ENCODE results near the gene PNLIP.

Gene PNLIP

DNA sequence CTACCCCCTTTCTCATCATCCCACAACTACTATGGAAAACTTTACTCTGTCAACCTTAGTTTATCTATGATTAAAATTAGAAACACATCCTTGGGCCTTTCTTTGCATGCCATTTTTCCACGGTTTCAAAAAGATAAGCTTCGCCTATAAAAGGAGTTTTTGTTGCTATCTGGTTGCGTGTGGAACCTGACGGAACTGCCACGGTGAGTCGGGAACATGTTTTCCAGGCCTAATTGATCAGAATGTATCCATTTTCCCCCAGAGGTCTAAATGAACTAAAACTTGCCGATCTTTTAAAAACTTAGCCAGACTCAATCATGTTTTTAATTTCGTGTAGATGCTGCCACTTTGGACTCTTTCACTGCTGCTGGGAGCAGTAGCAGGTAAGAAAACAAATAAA, at the start of gene PNLIP:
PNLIP (plus strand) TSS at position 176 of the 400 bp plus-strand sequence; CDS start at position 338, 162 bp downstream.
- Mint-ChIP-seq H3K4me1 (no peaks in the 10 kb centered on the region), H3K27ac (no peak within 1 kb of the TSS), H3K36me3 (no peaks in the 10 kb centered on the region), H3K9me3 (peaks cover 4% of the 10 kb centered on the region), H3K4me3 (no peak within 1 kb of the TSS)
- DNase-seq (ENCODE audit: low spot score in 2 of 2) (no peak), ATAC-seq (no peak)

DNA sequence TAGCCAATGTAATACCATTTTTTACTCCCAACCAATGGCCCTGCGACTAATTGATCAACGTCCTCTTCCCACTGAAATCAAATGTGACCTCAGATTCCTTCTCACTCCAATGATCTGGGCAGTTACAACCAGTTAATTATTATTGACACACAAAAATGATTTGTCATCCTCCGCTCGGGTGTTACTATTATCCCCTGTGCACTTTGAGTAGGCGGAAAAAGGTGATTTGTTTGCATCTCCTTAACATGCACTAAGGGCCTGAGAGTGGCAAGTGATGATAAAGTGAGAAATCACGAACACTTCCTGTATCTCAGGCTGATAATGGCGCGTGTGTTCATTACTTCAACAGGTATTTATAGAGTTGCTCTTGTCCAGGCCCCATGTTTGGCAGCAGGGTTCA, 40.9 kb upstream of the PNLIP start:
- Mint-ChIP-seq H3K4me1 (no peaks in the 10 kb centered on the region), H3K27ac (no peak overlapping the region), H3K4me3 (no peak overlapping the region), H3K9me3 (peaks cover 5% of the 10 kb centered on the region), H3K36me3 (no peaks in the 10 kb centered on the region)
- DNase-seq (ENCODE audit: low spot score in 2 of 2) (no peak), ATAC-seq (no peak)

DNA sequence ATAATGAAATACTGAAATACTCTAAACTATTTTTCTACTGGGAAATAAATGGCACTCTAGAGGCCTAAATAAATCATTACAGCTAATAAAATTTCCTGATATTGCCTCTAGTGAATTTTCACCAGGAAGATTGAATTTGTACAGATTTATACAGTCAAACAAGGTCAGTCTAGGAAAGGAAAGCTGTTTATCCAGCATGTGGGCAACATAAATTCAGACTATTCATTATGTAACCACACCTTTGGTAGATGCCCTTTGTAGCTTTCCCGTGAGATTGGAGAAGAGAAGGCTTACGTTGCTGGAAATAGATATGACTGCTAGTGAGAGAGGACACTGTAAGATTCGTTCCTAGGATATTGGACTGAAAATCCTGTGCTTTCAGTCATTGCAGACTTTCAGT, 35.2 kb upstream of the PNLIP start:
- Mint-ChIP-seq H3K9me3 (peaks cover 5% of the 10 kb centered on the region), H3K4me1 (no peaks in the 10 kb centered on the region), H3K27ac (no peak overlapping the region), H3K36me3 (no peaks in the 10 kb centered on the region), H3K4me3 (no peak overlapping the region)
- no peak for ATAC-seq
- no peak for DNase-seq (ENCODE audit: low spot score in 2 of 2)

DNA sequence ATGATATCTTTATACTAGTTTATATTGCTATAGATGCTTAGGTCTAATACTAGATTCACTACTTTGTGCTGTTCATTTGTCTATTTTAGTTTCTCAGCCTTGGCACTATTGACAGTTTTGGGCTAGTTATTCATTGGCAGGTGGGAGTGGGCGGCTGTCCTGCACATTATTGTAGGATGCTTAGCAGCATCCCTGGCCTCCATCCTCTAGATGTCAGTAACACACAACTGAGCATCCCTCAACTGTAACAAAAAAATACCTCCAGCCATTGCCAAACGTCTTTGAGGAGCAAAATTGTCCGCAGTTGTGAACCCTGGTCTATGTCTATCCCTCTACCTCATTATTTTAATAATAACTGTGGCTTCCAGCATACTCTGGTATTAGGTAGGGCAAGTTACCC, 34.4 kb upstream of the PNLIP start:
- no peak for ATAC-seq
- no peak for DNase-seq (ENCODE audit: low spot score in 2 of 2)
- Mint-ChIP-seq H3K36me3 (no peaks in the 10 kb centered on the region), H3K27ac (no peak overlapping the region), H3K4me1 (no peaks in the 10 kb centered on the region), H3K4me3 (no peak overlapping the region), H3K9me3 (peaks cover 5% of the 10 kb centered on the region)

DNA sequence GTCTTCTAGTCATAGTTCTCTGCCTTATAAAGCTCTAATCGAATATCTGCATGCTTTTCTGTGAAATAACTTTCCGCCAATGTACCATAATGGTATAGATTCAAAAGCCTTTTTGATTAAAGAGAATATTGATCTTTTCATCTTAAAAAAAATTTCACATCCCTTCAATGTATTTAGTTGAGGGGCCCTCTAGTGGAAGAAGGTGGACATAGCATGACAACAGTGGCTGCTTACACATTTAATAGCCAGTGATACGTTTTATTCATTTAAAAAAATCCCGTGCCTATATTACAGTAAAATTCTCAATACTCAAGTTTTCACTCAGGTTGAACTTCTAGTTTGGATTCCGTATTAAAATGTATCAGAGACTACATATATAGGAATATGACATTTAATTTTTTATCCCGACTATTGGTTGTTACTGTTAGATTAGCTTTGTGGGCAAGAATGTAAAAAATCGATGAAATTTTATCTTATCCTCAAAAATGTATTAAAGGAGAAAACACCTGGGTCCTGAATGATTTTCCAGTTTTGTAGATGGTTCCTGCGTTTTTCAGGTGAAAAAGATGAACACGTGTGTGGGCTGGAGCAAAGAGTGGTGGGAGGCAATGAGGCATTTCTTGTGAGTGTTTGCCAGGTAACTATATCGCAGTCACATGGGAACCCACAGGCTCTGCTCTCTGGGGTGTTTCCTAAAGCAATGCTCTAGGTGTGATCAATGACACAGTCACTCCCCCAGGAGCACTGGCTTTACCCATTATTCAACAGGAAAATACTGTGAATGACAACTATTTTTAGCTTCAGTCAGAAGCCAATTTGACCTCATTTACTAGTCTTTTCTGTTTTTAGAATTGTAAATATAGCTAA, 24.1 kb upstream of the PNLIP start:
- DNase-seq (ENCODE audit: low spot score in 2 of 2) = no peak
- no peaks in the 10 kb centered on the region for H3K9me3 Mint-ChIP-seq
- H3K27ac Mint-ChIP-seq = no peak overlapping the region
- no peak overlapping the region for H3K4me3 Mint-ChIP-seq
- ATAC-seq = no peak
- H3K36me3 Mint-ChIP-seq = no peaks in the 10 kb centered on the region
- no peaks in the 10 kb centered on the region for H3K4me1 Mint-ChIP-seq

DNA sequence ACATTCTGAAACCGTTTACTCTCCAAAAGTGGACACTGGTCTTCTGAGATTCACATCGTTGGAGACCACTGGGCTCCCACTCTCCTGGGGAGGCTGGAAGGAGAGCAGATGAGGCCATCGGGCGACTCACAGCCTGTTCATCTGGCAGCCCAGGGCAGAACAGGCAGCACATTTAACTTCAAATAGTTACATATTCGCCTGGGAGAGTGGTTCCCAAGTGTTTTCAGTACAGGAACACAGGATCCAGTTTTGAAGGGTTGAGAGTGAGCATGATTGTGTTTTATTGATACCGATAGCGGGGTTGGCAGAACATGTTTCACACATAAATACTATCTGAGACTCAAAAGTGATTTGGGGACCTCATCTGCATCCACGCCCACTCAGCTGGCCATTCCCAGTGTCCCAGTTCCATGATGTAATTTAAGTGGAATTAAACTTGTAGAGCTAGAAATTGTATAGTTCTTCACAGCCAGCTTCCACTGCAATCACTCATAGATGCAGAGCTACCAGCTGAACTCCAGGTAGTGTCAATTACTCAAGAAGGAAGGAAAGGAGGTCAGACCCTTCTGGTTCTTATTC, 22.8 kb upstream of the PNLIP start:
- H3K4me1 Mint-ChIP-seq = no peaks in the 10 kb centered on the region

DNA sequence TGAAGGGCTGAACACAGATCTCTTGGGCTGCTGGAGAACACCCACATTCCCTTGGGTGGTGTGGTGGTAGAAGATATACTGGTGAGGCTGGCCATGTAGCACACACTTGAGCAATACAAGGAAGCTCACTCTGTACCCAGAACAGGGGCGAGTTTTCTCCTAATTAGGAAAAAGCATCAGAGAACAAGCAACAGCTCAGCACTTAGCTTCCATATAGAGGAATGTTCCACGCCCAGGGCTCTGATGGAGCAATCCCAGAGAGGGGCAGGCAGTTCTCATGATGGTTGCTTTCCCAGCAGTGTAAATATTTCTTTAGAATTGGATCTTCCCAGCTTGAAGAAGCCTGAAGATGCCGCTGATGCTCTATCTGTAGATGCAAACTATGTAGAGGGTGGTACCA, 21.0 kb upstream of the PNLIP start:
- no peak for DNase-seq (ENCODE audit: low spot score in 2 of 2)
- no peaks in the 10 kb centered on the region for H3K9me3 Mint-ChIP-seq
- no peaks in the 10 kb centered on the region for H3K36me3 Mint-ChIP-seq
- H3K4me3 Mint-ChIP-seq = no peak overlapping the region
- no peak for ATAC-seq
- no peaks in the 10 kb centered on the region for H3K4me1 Mint-ChIP-seq
- no peak overlapping the region for H3K27ac Mint-ChIP-seq

More for the DNA sequence above, 22.8 kb upstream of the PNLIP start:
- no peak overlapping the region for H3K4me3 Mint-ChIP-seq
- H3K9me3 Mint-ChIP-seq = no peaks in the 10 kb centered on the region
- H3K36me3 Mint-ChIP-seq = no peaks in the 10 kb centered on the region
- ATAC-seq (no peak), DNase-seq (ENCODE audit: low spot score in 2 of 2) (no peak)
- no peak overlapping the region for H3K27ac Mint-ChIP-seq

DNA sequence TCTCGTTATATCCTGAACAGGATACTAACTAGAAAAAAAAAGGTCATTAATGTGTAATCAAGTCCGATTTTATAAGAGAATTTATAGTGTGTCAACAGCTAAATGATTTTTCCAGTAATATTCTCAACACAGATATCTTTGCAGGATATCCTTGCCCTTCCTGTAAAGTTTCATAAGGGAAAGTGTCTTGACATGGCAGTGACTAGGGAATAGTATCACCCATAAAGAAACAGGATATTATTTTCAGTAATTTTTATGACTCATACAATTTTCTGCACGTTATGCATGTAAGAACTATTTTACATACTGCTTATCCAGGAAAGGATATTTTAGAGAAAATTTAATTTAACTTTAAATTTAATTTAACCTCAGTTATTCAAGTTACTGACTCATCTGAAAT, 19.5 kb upstream of the PNLIP start:
- H3K4me3 Mint-ChIP-seq = no peak overlapping the region
- H3K27ac Mint-ChIP-seq = no peak overlapping the region
- H3K36me3 Mint-ChIP-seq = no peaks in the 10 kb centered on the region
- ATAC-seq (no peak), DNase-seq (ENCODE audit: low spot score in 2 of 2) (no peak)
- H3K4me1 Mint-ChIP-seq = no peaks in the 10 kb centered on the region
- H3K9me3 Mint-ChIP-seq = peaks cover 2% of the 10 kb centered on the region

DNA sequence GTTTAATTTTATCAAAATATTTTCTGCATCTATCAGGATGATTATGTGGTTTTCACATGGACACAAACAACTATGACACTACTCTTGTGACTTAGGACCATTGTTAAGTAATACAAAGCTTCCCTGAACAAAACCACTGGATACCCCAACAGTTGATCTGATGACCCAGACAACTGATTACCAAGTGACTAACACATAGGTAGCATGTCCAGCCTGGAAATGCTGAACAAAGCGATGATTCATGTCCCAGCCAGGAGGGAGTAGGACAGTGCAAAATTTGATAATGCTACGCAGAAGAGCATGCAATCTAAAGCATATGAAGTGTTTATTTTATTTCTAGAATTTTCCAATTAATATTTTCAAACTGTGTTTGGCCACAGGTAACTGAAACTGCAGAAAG, 8.9 kb upstream of the PNLIP start:
- Mint-ChIP-seq H3K4me1 (no peaks in the 10 kb centered on the region), H3K9me3 (peaks cover 13% of the 10 kb centered on the region), H3K36me3 (no peaks in the 10 kb centered on the region), H3K27ac (no peak overlapping the region), H3K4me3 (no peak overlapping the region)
- DNase-seq (ENCODE audit: low spot score in 2 of 2) (no peak), ATAC-seq (no peak)

DNA sequence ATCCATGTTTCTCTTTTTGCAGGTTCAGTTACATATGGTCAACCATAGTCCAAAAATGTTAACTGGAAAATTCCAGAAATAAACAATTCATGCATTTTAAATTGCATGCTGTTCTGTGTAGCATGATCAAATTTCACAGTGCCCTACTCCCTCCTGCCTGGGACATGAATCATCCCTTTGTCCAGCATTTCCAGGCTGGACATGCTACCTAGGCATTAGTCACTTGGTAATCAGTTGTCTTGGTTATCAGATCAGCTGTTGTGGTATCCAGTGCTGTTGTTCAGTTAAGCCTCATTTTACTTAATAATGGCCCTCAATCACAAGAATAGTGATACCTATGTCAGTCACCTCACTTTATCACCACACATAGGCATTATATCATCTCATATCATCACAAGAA, 7.3 kb upstream of the PNLIP start:
- ATAC-seq (no peak), DNase-seq (ENCODE audit: low spot score in 2 of 2) (no peak)
- H3K36me3 Mint-ChIP-seq = no peaks in the 10 kb centered on the region
- no peak overlapping the region for H3K27ac Mint-ChIP-seq
- no peaks in the 10 kb centered on the region for H3K4me1 Mint-ChIP-seq
- H3K9me3 Mint-ChIP-seq = peaks cover 9% of the 10 kb centered on the region
- no peak overlapping the region for H3K4me3 Mint-ChIP-seq

DNA sequence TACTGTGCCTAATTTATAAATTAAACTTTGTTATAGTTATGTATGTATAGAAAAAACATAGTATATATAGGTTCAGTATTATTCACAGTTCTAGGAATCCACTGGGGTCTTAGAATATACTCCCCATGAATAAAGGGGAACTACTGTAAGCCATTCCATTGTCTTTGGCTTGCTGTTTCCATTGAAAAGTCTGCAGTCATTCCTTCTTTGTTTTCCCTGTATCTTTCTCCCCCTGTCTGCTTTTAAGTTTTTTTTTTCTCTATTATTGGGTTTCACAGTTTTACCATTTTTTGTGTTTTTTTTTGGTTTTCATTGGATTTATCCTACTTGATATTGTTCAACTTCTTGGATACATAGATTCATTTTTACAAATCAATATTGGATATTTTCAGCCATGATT, 6.7 kb upstream of the PNLIP start:
- ATAC-seq (no peak), DNase-seq (ENCODE audit: low spot score in 2 of 2) (no peak)
- no peaks in the 10 kb centered on the region for H3K36me3 Mint-ChIP-seq
- H3K4me1 Mint-ChIP-seq = no peaks in the 10 kb centered on the region
- H3K4me3 Mint-ChIP-seq = no peak overlapping the region
- peaks cover 9% of the 10 kb centered on the region for H3K9me3 Mint-ChIP-seq
- no peak overlapping the region for H3K27ac Mint-ChIP-seq

DNA sequence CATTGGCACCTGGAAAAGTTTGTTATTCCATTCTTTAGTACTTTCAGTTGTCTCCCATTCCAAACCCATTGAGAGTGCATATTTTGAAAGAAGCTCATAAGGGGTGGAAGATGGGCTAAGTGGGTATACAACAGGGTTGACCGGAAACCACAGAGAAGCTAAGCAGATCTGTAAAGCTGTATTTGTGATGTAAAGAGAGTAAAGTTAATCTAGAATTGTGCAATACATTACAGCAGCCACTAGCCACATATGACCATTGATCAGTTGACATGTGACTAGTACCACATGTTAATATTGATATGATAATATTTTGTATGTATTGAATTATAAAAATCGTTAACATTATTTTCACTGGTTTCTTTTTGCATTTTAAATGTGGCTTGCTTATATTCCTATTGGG, 4.9 kb upstream of the PNLIP start:
- no peaks in the 10 kb centered on the region for H3K36me3 Mint-ChIP-seq
- ATAC-seq = no peak
- no peak for DNase-seq (ENCODE audit: low spot score in 2 of 2)
- H3K27ac Mint-ChIP-seq = no peak overlapping the region
- H3K4me3 Mint-ChIP-seq = no peak overlapping the region
- peaks cover 9% of the 10 kb centered on the region for H3K9me3 Mint-ChIP-seq
- H3K4me1 Mint-ChIP-seq = no peaks in the 10 kb centered on the region

DNA sequence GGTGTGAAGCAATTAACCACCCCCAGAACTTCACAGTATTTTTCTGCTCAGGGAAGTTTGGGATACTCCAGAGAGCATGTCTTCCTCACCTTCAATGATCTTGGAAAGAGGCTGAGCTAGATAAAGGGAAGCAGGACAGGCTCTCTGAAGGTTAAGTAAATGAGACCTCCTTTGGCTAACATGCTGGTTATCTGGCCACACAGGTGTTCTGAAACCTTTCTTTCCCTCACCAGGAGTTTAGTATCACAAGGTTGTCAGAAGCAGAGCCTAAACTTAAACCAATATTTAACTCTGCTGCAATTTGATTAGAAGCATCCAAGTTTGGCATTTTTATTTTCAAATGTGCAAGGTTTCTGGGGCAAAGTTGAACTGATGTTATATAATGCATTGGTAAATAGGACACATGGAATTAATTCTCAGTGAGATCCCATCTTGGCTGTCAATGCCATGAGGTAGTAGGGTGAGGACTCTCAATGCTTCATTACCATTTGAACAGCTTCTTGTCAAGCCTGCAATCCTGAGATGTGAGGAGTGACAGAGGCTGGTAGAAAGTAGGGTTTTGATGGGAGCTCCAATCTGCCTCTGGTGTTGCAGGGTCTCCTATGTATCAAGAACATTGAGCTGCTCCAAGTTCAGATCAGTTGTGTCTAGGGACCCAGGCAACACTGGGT, 3.6 kb upstream of the PNLIP start:
- H3K4me3 Mint-ChIP-seq = no peak overlapping the region
- H3K36me3 Mint-ChIP-seq = no peaks in the 10 kb centered on the region

DNA sequence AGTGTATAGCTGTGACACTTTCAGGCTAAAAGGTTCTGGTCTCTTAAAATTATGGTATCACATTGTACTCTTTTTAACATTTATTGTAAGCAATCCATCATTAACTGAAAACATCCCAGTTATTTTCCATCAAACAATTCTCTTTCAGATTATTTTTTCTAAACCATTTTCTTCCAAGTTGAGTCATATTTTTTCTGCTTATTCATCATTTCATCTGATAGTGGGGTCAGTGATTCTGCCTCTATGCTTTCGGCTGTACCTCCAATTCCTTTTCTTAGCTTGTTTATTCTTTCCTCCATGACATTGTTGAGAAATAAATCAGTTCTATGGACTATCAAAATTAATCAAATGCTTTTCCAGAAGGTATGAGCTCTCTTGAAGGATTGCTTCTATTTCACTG, 609 bp upstream of the PNLIP start:
- no peak for ATAC-seq
- H3K9me3 Mint-ChIP-seq = peaks cover 5% of the 10 kb centered on the region
- no peak overlapping the region for H3K27ac Mint-ChIP-seq
- DNase-seq (ENCODE audit: low spot score in 2 of 2) = no peak
- H3K4me3 Mint-ChIP-seq = no peak overlapping the region
- H3K4me1 Mint-ChIP-seq = no peaks in the 10 kb centered on the region
- no peaks in the 10 kb centered on the region for H3K36me3 Mint-ChIP-seq

More for the DNA sequence above, 3.6 kb upstream of the PNLIP start:
- DNase-seq (ENCODE audit: low spot score in 2 of 2) = no peak
- Mint-ChIP-seq H3K27ac (no peak overlapping the region), H3K4me1 (no peaks in the 10 kb centered on the region), H3K9me3 (peaks cover 13% of the 10 kb centered on the region)
- no peak for ATAC-seq

DNA sequence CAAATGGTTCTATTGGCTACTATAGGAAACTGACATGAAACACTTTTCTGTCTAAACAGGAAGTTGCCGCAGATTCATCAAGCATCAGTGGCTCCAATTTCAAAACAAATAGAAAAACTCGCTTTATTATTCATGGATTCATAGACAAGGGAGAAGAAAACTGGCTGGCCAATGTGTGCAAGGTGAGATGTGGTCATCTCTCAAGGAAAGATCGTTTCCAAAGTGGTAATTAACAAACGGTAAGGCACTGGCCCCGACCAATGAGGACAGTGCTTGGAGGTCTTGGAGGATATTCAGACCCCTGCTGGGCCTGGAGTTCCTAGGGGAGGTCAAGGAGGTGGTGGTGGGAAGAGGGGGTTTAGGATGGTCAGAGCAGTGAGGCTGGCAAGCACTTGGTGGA, 2.6 kb downstream of the PNLIP start:
- no peak for ATAC-seq
- H3K4me3 Mint-ChIP-seq = no peak overlapping the region
- no peaks in the 10 kb centered on the region for H3K4me1 Mint-ChIP-seq
- H3K9me3 Mint-ChIP-seq = peaks cover 7% of the 10 kb centered on the region
- H3K36me3 Mint-ChIP-seq = no peaks in the 10 kb centered on the region
- DNase-seq (ENCODE audit: low spot score in 2 of 2) = no peak
- no peak overlapping the region for H3K27ac Mint-ChIP-seq

Data from stimulated activated effector memory CD8-positive, alpha-beta T cell treated with anti-CD3 and anti-CD28 coated beads, Interleukin-12 subunit alpha, Interleukin-12 subunit beta, amount 100 ng/mL, for 72 hours (primary cell).